Activated naive CD8-positive, alpha-beta T cell treated with anti-CD3 and anti-CD28 coated beads for 36 hours (primary cell): ENCODE measurements around the gene CFAP299. TPM values are rescaled to one million over a fixed set of nuclear protein-coding genes. Genes with fewer than 3 reads are reported as not detected.
"Not testable (repeated sequence)": the region's sequence is repeated elsewhere in the genome, so short reads cannot be mapped to it uniquely, and the experiment has no call there.

Experiments
- DNase-seq: peaks from one replicate; pipeline ENCODE4 v3.0.0; 2021
- H3K27ac Mint-ChIP-seq: one replicate; pipeline ENCODE4 v1.8.0; 2022; ENCODE audit warnings: mild to moderate bottlenecking, moderate library complexity, mixed read lengths
- H3K27me3 Mint-ChIP-seq: one replicate; pipeline ENCODE4 v1.8.0; 2022; ENCODE audit warnings: mild to moderate bottlenecking, mixed read lengths
- H3K36me3 Mint-ChIP-seq: one replicate; pipeline ENCODE4 v1.8.0; 2021; ENCODE audit warnings: mild to moderate bottlenecking, mixed read lengths
- H3K4me1 Mint-ChIP-seq: one replicate; pipeline ENCODE4 v1.8.0; 2021; ENCODE audit warnings: mixed read lengths
- H3K4me3 Mint-ChIP-seq: one replicate; pipeline ENCODE4 v1.8.0; 2022; ENCODE audit warnings: mild to moderate bottlenecking, moderate library complexity, mixed read lengths
- H3K9me3 Mint-ChIP-seq: one replicate; pipeline ENCODE4 v1.8.0; 2022; ENCODE audit warnings: mixed read lengths
- total RNA-seq, 2 experiments: library from RNA; stranded (reverse); gene quantifications; one replicate each; pipeline ENCODE4 v1.2.3, GENCODE V29; 2021

Gene CFAP299
- total RNA-seq, 2 experiments from 2014 or later = not detected

DNA sequence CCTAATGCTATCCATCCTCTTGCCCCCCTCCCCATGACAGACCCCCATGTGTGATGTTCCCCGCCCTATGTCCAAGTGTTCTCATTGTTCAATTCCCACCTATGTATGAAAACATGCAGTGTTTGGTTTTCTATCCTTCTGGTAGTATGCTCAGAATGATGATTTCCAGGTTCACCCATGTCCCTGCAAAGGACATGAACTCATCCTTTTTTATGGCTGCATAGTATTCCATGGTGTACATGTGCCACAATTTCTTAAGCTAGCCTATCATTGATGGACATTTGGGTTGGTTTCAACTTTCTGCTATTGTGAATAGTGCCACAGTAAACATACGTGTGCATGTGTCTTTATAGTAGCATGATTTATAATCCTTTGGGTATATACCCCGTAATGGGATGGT, 334.6 kb downstream of the CFAP299 start:
- H3K4me3 Mint-ChIP-seq, H3K27ac Mint-ChIP-seq, H3K4me1 Mint-ChIP-seq, H3K27me3 Mint-ChIP-seq, H3K9me3 Mint-ChIP-seq, H3K36me3 Mint-ChIP-seq, DNase-seq: not testable (repeated sequence)

DNA sequence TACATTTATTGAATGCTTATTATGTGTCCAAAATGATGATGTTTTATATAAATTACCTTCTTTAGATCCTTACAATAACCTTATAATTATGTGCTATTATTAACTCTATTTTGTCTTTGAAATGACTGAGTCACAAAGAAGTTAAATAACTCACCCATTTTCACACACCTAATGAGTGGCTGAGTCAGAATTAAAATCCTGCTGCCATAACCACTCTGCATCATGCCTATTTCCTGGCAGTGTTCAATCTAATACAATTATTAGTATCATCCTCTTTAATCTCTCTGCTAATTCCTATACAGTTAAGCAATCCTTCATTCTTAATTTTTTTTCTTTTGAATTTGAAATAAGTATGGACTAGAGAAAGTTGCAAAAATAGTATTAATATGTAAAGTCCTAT, 342.9 kb downstream of the CFAP299 start:
- DNase-seq = no peak

GRCh38 chr4:80680934-80681333, 345.4 kb downstream of the CFAP299 start:
- H3K4me1 Mint-ChIP-seq = peaks cover 10% of the 10 kb centered on the region
- H3K4me3 Mint-ChIP-seq = no peak overlapping the region
- no peaks in the 10 kb centered on the region for H3K27me3 Mint-ChIP-seq
- DNase-seq = no peak
- H3K36me3 Mint-ChIP-seq = peaks cover 2% of the 10 kb centered on the region
- H3K9me3 Mint-ChIP-seq = no peaks in the 10 kb centered on the region
- no peak overlapping the region for H3K27ac Mint-ChIP-seq

More for the DNA sequence above, 342.9 kb downstream of the CFAP299 start:
- Mint-ChIP-seq H3K9me3 (no peaks in the 10 kb centered on the region), H3K27me3 (no peaks in the 10 kb centered on the region), H3K4me3 (no peak overlapping the region), H3K27ac (no peak overlapping the region), H3K36me3 (peaks cover 2% of the 10 kb centered on the region), H3K4me1 (peaks cover 10% of the 10 kb centered on the region)

DNA sequence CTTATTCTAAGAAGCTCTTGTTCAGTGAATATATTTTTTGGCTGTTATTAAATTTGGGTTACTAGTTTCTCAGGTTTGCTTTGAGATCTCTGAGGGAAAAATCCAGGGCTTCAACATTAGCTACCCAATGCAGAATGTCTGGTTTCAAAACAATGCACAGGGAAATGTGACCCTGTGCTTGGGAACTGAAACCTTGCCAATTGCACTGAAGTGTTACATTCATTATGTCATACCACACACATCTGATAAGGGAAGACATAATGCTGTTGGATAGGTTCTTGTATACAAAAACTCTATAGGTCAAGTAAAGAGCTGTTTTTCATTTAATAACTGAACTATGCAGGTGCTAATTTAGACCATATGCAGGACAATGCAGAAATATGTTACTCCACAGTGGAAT, 349.7 kb downstream of the CFAP299 start:
- Mint-ChIP-seq H3K27ac (no peak overlapping the region), H3K4me3 (no peak overlapping the region), H3K27me3 (no peaks in the 10 kb centered on the region), H3K4me1 (no peaks in the 10 kb centered on the region), H3K9me3 (no peaks in the 10 kb centered on the region), H3K36me3 (no peaks in the 10 kb centered on the region)
- no peak for DNase-seq

DNA sequence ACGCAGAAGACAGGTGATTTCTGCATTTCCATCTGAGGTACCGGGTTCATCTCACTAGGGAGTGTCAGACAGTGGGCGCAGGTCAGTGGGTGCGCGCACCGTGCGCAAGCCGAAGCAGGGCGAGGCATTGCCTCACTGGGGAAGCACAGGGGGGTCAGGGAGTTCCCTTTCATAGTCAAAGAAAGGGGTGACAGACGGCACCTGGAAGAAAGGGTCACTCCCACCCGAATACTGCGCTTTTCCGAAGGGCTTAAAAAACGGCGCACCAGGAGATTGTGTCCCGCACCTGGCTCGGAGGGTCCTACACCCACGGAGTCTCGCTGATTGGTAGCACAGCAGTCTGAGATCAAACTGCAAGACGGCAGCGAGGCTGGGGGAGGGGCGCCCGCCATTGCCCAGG, 352.2 kb downstream of the CFAP299 start:
- not testable (repeated sequence) for H3K27me3 Mint-ChIP-seq, DNase-seq, H3K36me3 Mint-ChIP-seq, H3K4me1 Mint-ChIP-seq, H3K27ac Mint-ChIP-seq, H3K9me3 Mint-ChIP-seq, H3K4me3 Mint-ChIP-seq

DNA sequence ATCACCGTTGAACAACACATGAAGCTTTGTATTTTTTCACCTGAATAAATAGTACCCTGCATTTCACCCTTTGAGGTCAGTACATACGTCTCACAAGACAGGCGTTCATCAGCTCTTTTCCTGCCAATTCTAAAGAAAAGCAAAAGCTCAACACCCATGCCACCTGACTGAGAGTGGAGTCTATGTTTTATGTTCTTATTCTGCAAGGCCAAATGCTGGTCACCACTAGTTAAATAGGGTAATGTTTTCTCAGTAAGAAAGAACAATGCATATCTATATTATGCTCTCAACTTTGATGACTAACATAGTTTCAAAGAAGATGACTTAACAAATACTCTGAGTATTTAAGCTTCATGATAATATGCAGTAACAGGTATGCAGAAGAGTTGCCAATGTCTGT, 358.6 kb downstream of the CFAP299 start:
- no peak for DNase-seq
- H3K27ac Mint-ChIP-seq = no peak overlapping the region
- H3K4me1 Mint-ChIP-seq = no peaks in the 10 kb centered on the region
- no peak overlapping the region for H3K4me3 Mint-ChIP-seq
- H3K27me3 Mint-ChIP-seq = no peaks in the 10 kb centered on the region
- H3K9me3 Mint-ChIP-seq = peaks cover 5% of the 10 kb centered on the region
- H3K36me3 Mint-ChIP-seq = peaks cover 2% of the 10 kb centered on the region

DNA sequence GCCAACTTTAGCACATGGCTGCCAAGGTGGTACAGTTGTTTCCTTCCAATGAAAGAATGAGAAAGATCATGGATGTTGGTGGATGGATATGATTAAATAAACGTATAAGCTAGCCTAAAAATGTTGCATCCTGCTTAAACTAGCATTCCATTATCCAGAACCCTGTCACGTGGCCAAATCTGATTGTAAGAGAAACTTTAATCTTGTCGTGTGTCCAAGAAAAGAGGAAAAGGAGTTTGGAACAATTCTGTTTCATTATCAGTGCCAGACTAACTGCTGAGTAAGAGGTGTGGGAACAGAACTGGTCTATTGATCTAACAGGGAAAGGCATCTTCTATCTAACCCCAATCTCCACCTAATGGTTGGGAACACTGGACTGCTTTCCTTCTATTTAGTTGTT, 369.8 kb downstream of the CFAP299 start:
- no peaks in the 10 kb centered on the region for H3K36me3 Mint-ChIP-seq
- no peak overlapping the region for H3K27ac Mint-ChIP-seq
- H3K4me3 Mint-ChIP-seq = no peak overlapping the region
- no peak for DNase-seq
- H3K27me3 Mint-ChIP-seq = no peaks in the 10 kb centered on the region
- H3K4me1 Mint-ChIP-seq = peaks cover 19% of the 10 kb centered on the region
- no peaks in the 10 kb centered on the region for H3K9me3 Mint-ChIP-seq

DNA sequence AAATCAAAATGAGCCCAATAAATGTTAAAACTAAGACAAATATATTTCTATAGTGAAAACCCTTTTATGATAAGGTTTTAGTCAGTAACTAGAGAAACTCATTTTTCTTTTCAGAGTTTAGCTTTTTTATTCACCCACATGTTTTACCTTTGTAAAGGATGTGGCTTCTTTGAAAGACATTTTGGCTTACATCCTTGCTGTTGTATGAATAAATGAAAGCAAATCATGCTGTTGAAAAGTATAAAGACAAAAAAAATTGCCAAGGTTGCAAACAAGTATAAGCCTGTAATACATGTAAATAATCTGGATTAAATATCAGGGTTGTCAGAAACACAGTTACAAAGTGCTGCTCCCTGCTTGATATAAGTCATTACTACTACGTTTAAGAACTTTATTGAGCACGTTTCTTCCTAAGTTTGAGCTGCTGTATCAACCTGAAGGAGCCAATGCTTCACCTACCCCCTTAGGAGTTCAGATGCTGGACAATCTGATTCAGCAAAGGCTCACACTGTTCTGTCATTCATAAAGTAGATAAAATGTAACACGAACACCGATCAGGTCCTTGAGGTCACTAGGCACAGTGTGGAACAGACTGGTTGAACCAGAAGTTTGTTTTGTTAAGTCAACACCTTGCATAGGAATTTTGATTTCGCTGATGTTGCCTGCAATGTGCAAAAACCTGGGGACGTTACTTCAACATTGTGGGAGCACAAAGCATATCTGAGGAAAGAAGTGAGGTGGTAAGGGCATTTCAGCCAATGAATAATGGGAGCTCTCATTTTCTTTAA, 373.7 kb downstream of the CFAP299 start:
- Mint-ChIP-seq H3K27ac (no peak overlapping the region), H3K36me3 (no peaks in the 10 kb centered on the region), H3K4me1 (peaks cover 22% of the 10 kb centered on the region), H3K27me3 (no peaks in the 10 kb centered on the region), H3K9me3 (no peaks in the 10 kb centered on the region), H3K4me3 (no peak overlapping the region)
- DNase-seq = no peak

GRCh38 chr4:80710748-80711451, 375.4 kb downstream of the CFAP299 start:
- peaks cover 29% of the 10 kb centered on the region for H3K4me1 Mint-ChIP-seq
- no peaks in the 10 kb centered on the region for H3K27me3 Mint-ChIP-seq
- no peaks in the 10 kb centered on the region for H3K9me3 Mint-ChIP-seq
- H3K36me3 Mint-ChIP-seq = no peaks in the 10 kb centered on the region
- H3K27ac Mint-ChIP-seq = no peak overlapping the region
- H3K4me3 Mint-ChIP-seq = no peak overlapping the region
- no peak for DNase-seq

DNA sequence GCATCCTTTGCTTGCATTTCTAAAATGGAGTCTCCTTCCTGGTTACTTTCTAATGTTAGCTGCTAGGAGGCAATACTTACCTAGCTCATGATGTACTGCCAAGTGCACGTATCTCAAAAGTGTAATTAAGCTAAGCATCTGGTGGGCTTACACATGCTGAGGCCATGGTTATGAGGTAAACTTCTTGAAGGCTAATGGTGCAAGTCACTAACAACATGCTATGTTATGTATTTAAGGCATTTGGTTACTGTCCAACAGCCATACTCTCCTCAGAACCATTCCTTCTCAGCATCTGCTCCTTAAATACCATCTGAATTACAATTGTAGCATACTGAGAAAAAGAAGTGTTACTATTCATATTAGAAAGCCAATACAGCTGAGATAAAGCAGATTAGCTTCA, 376.4 kb downstream of the CFAP299 start:
- Mint-ChIP-seq H3K36me3 (no peaks in the 10 kb centered on the region), H3K27me3 (no peaks in the 10 kb centered on the region), H3K9me3 (no peaks in the 10 kb centered on the region), H3K27ac (no peak overlapping the region), H3K4me1 (peaks cover 29% of the 10 kb centered on the region), H3K4me3 (no peak overlapping the region)
- DNase-seq = no peak

DNA sequence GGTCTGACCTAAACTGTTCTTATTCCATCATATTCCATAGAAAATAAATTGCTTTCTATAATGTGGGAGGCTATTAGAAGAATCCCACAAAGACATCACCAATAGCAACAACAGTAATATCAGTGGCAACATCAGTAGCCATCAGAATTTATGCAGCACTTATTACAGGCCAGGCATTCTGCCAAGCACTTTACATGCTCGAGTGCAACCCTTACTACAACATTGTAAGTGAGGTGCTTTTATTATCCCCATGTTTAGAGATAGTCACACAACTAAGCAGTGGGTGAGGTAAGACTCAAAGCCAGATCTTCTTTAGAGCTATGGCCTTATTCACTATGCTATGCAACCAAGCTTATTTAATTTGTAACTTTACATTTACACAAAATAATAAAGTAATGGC, 377.9 kb downstream of the CFAP299 start:
- Mint-ChIP-seq H3K4me3 (no peak overlapping the region), H3K27me3 (no peaks in the 10 kb centered on the region), H3K36me3 (no peaks in the 10 kb centered on the region)

DNA sequence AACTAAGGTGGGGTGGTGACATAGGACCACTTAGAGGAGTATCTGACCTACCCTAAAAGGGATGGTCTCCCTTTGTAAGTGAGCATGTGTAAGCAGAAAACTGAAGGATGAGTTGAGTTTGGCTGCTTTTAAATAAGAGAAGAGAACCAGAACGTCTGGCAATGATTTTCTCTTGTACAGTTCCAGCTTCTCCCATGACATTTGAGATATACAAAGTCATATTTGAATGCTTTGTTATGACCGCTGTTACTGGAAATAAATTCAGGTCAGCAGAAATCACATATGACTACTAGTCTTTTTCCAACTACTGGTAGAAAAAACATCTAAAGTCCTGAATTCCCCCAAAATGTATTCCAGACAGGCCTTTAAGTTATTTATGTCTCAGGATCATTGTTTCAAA, 381.7 kb downstream of the CFAP299 start:
- Mint-ChIP-seq H3K4me1 (peaks cover 8% of the 10 kb centered on the region), H3K27ac (no peak overlapping the region), H3K4me3 (no peak overlapping the region), H3K27me3 (no peaks in the 10 kb centered on the region), H3K9me3 (peaks cover 21% of the 10 kb centered on the region), H3K36me3 (peaks cover 8% of the 10 kb centered on the region)
- DNase-seq = no peak

More for the DNA sequence above, 377.9 kb downstream of the CFAP299 start:
- Mint-ChIP-seq H3K4me1 (peaks cover 23% of the 10 kb centered on the region), H3K9me3 (peaks cover 7% of the 10 kb centered on the region), H3K27ac (no peak overlapping the region)
- DNase-seq = no peak

DNA sequence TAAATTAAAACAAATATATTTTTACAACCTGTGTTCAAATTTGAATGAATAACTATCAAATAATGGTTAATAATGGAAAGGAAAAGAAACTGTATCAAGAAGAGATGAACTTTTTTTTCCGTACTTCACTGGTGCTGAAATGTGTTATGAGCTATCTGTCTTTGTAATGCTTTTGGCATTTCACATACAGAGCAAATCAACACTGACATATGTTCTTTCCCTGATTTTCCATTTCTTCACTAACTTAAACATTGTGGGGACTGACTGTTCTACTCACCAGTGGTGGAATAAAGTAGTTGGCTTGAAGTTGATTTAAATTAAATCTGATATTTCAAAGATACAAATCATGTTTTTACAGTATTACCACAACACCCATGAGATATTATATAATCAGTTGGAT, 390.9 kb downstream of the CFAP299 start:
- no peaks in the 10 kb centered on the region for H3K36me3 Mint-ChIP-seq
- DNase-seq = no peak
- H3K9me3 Mint-ChIP-seq = peaks cover 8% of the 10 kb centered on the region
- H3K4me3 Mint-ChIP-seq = no peak overlapping the region
- H3K4me1 Mint-ChIP-seq = no peaks in the 10 kb centered on the region
- H3K27me3 Mint-ChIP-seq = no peaks in the 10 kb centered on the region
- H3K27ac Mint-ChIP-seq = no peak overlapping the region

DNA sequence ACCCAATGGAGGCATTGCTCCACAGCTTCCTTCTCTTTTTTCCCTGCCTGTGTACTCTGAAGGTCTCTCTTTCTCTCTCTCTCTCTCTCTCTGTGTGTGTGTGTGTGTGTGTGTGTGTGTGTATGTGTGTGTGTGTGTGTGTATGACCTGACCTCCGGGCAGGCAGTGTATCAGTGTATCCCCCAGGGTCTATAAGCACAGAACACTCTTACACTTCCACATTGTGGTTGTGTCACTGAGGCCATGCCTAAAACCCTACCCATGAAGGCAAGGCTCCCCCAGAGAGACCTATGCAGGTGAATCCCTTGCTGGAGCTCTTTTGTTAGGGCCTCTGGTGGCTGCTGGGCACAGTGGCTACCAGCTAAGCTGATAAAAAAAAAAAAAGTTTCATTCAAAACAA, 394.6 kb downstream of the CFAP299 start:
- Mint-ChIP-seq H3K9me3 (peaks cover 9% of the 10 kb centered on the region), H3K4me1 (no peaks in the 10 kb centered on the region), H3K27me3 (no peaks in the 10 kb centered on the region), H3K4me3 (no peak overlapping the region), H3K27ac (no peak overlapping the region), H3K36me3 (no peaks in the 10 kb centered on the region)
- DNase-seq = no peak

DNA sequence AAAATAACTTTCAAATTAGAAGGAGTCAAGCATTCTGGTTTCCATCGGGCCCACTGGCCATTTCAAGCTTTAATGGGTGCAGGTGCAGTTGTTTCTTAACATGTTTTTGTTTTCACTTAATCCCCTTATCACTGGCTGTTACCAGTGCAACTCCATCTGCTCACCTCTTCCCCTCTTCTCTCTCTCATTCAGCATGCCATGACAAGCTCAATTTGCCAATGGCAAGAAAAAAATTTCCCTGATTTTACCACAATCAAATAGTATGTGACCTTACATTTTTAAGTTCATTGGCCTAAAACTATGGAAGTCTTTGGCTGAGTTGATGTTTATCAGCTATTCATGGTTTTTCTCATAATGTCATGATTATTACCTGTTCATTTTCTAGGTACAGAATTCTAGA, 395.9 kb downstream of the CFAP299 start:
- H3K27ac Mint-ChIP-seq = no peak overlapping the region
- no peaks in the 10 kb centered on the region for H3K27me3 Mint-ChIP-seq

GRCh38 chr4:80732010-80732409, 396.5 kb downstream of the CFAP299 start:
- Mint-ChIP-seq H3K36me3 (no peaks in the 10 kb centered on the region), H3K27me3 (no peaks in the 10 kb centered on the region), H3K4me1 (no peaks in the 10 kb centered on the region), H3K9me3 (peaks cover 12% of the 10 kb centered on the region), H3K4me3 (no peak overlapping the region), H3K27ac (no peak overlapping the region)
- no peak for DNase-seq

More for the DNA sequence above, 395.9 kb downstream of the CFAP299 start:
- Mint-ChIP-seq H3K4me1 (no peaks in the 10 kb centered on the region), H3K4me3 (no peak overlapping the region), H3K9me3 (peaks cover 12% of the 10 kb centered on the region), H3K36me3 (no peaks in the 10 kb centered on the region)
- no peak for DNase-seq
